K562 (cell line): ENCODE measurements around the gene SLC32A1. TPM values are rescaled to one million over a fixed set of nuclear protein-coding genes. Genes with fewer than 3 reads are reported as not detected.

Source experiments
- ATAC-seq: fragments of 200-7000 bp; cut with Tn5 transposase; 3 replicates; pipeline ENCODE4 v1.9.1; 2020; ENCODE audit warnings: moderate library complexity
- BruUV-seq: library from RNA; stranded (reverse); fragments of 400-500 nt; replicated peaks from 2 replicates; lab custom pipeline; 2021; lab: Mats Ljungman, UMichigan
- CTCF ChIA-PET: fragments of 300-600 bp; formaldehyde crosslinking; extraction: SDS; loops from one replicate; lab custom pipeline; 2021; ENCODE audit warnings: low intra/inter-chr PET ratio; lab: Yijun Ruan, JAX
- POLR2A ChIA-PET: fragments of 300-600, 350-650 bp; sonication (Branson Sonifier 250); formaldehyde crosslinking; extraction: SDS; loops from one replicate; lab custom pipeline; 2021; ENCODE audit warnings: antibody characterized with exemption, inconsistent platforms; lab: Yijun Ruan, JAX
- DNase-seq, 4 experiments: peaks; one replicate each; pipeline versions ENCODE4 v3.0.0 to v3.0.0-alpha.2; 2011 to 2018; ENCODE audit warnings: low spot score in 3 of 4, mixed read lengths in 3 of 4; ENCODE audit errors: extremely low read depth in 1 of 4
- FAIRE-seq: peaks from 2 replicates; lab custom pipeline; 2011; peaks lifted over from hg19 to GRCh38; lab: Jason Lieb, UNC
- H2AFZ ChIP-seq: 2 replicates; pipeline ENCODE4 v1.6.0; 2011; ENCODE audit warnings: low read depth, low read length, control low read depth, inconsistent platforms
- H3K27ac ChIP-seq: fragments of 200-600 bp; 3 replicates; pipeline ENCODE4 v1.8.0; 2011; ENCODE audit warnings: low read depth, mild to moderate bottlenecking, control low read depth, inconsistent platforms, low read length, moderate library complexity, mixed read lengths; ENCODE audit errors: extremely low read depth
- H3K27me3 ChIP-seq, 2 experiments: fragments of 300-600 bp in 1 of 2; 2 replicates in 1 of 2; 3 replicates in 1 of 2; pipeline versions ENCODE4 v1.6.0 to v1.8.0; 2011; ENCODE audit warnings: inconsistent platforms in 2 of 2, low read length in 2 of 2, mild to moderate bottlenecking in 1 of 2, mixed read lengths in 1 of 2, moderate library complexity in 1 of 2; ENCODE audit not compliant: control insufficient read depth in 2 of 2, insufficient read depth in 2 of 2
- H3K36me3 ChIP-seq: fragments of 300-600 bp; 3 replicates; pipeline ENCODE4 v1.8.0; 2011; ENCODE audit warnings: mild to moderate bottlenecking, low read length, inconsistent platforms; ENCODE audit not compliant: control insufficient read depth, insufficient read depth
- H3K4me1 ChIP-seq, 2 experiments: fragments of 200-600 bp in 1 of 2; replicated peaks in 1 of 2; 2 replicates in 1 of 2; 3 replicates in 1 of 2; pipeline versions ENCODE4 v1.5.1 to v1.8.0; 2011; ENCODE audit warnings: inconsistent platforms in 2 of 2, low read length in 2 of 2, mild to moderate bottlenecking in 1 of 2, mixed read lengths in 1 of 2, moderate library complexity in 1 of 2; ENCODE audit not compliant: control insufficient read depth in 2 of 2, insufficient read depth in 2 of 2
- H3K4me2 ChIP-seq: 2 replicates; pipeline ENCODE4 v1.6.1; 2011; ENCODE audit warnings: low read length, control low read depth, inconsistent platforms, mixed read lengths; ENCODE audit not compliant: insufficient read depth
- H3K4me3 ChIP-seq: fragments of 200-600 bp; sonication (generic), shearing (Covaris generic); 2 replicates; pipeline ENCODE4 v1.5.1; 2016; ENCODE audit warnings: control low read depth, inconsistent platforms
- H3K79me2 ChIP-seq: fragments of 200-600 bp; 3 replicates; pipeline ENCODE4 v1.8.0; 2011; ENCODE audit warnings: low read length, inconsistent platforms; ENCODE audit not compliant: control insufficient read depth, insufficient read depth
- H3K9ac ChIP-seq, 2 experiments: 2 replicates each; pipeline versions ENCODE4 v1.6.0 to v1.6.1; 2011; ENCODE audit warnings: low read depth in 2 of 2, low read length in 2 of 2, control low read depth in 1 of 2, inconsistent platforms in 1 of 2, mild to moderate bottlenecking in 1 of 2, mixed read lengths in 1 of 2; ENCODE audit not compliant: insufficient read depth in 1 of 2
- H3K9me1 ChIP-seq: one replicate; pipeline ENCODE4 v1.6.0; 2011; ENCODE audit warnings: inconsistent platforms, mild to moderate bottlenecking, low read length, moderate library complexity; ENCODE audit not compliant: control insufficient read depth, insufficient read depth
- H3K9me3 ChIP-seq: replicated peaks from 2 replicates; pipeline ENCODE4 v1.5.1; 2011; ENCODE audit warnings: low read depth, low read length, inconsistent platforms; ENCODE audit not compliant: control insufficient read depth, insufficient read depth
- H4K20me1 ChIP-seq: replicated peaks from 2 replicates; pipeline ENCODE4 v1.6.1; 2011; ENCODE audit warnings: low read length, inconsistent platforms, mixed read lengths; ENCODE audit not compliant: control insufficient read depth, insufficient read depth
- AFF1 ChIP-seq, 2 experiments: fragments of 450-650 bp; IDR thresholded peaks; 2 replicates each; pipeline ENCODE4 v1.6.1; 2018; ENCODE audit warnings: mild to moderate bottlenecking in 2 of 2, low read depth in 1 of 2; ENCODE audit not compliant: partially characterized antibody in 2 of 2
- ARID4B ChIP-seq: sonication (generic); formaldehyde crosslinking; IDR thresholded peaks from 2 replicates; pipeline ENCODE4 v1.8.0; 2022; ENCODE audit warnings: mild to moderate bottlenecking, missing genetic modification reagents
- ATF4 ChIP-seq: fragments of 450-650 bp; formaldehyde crosslinking; IDR thresholded peaks from 2 replicates; pipeline ENCODE4 v1.4.0; 2022; ENCODE audit warnings: mild to moderate bottlenecking, moderate library complexity
- ELF4 ChIP-seq: fragments of 450-650 bp; formaldehyde crosslinking; IDR thresholded peaks from 2 replicates; pipeline ENCODE4 v1.4.0; 2022; ENCODE audit warnings: missing genetic modification characterization
- FOXP1 ChIP-seq: sonication (generic); formaldehyde crosslinking; IDR thresholded peaks from 2 replicates; pipeline ENCODE4 v1.8.0; 2022; ENCODE audit warnings: mild to moderate bottlenecking, missing genetic modification reagents
- MAFK ChIP-seq: IDR thresholded peaks from 2 replicates; pipeline ENCODE4 v1.6.1; 2011; ENCODE audit warnings: low read length, improper control_type of control experiment
- YBX1 ChIP-seq: fragments of 450-650 bp; IDR thresholded peaks from 2 replicates; pipeline ENCODE4 v1.7.1; 2016; ENCODE audit warnings: mild to moderate bottlenecking
- ZNF24 ChIP-seq: fragments of 450-650 bp; IDR thresholded peaks from 2 replicates; pipeline ENCODE4 v1.6.1; 2016
- ZNF263 ChIP-seq: sonication (generic); formaldehyde crosslinking; IDR thresholded peaks from 2 replicates; pipeline ENCODE4 v1.8.0; 2022; ENCODE audit warnings: mild to moderate bottlenecking, missing genetic modification reagents, borderline replicate concordance
- WGBS: fragments of 100-300 bp; shearing (Covaris generic); methylation state at CpG from one replicate; pipeline ENCODE4 v1.1.6; 2016; ENCODE audit warnings: low coverage, mixed read lengths; ENCODE audit not compliant: insufficient coverage; ENCODE audit errors: missing lambda C conversion rate; 5-methylcytosine and 5-hydroxymethylcytosine counted together
- in situ Hi-C: fragments of 300-500 bp; cut with MboI; formaldehyde crosslinking; loops from 4 replicates; pipeline ENCODE4 v1.15.0; 2018; ENCODE audit warnings: inconsistent platforms, mixed read lengths
- intact Hi-C: fragments of 100-400 bp; cut with micrococcal nuclease; formaldehyde crosslinking; loops from 2 replicates; pipeline ENCODE4 v1.14.2; 2022
- polyA plus RNA-seq, 8 experiments: library from polyadenylated mRNA; depleted of rRNA in 4 of 8; stranded (reverse) in 5 of 8; unstranded in 3 of 8; fragments of >200 nt; fragmentation: Nextera tagmentation in 2 of 8; fragmentation: Illumina TruSeq in 1 of 8; extraction: Ambion mirVana in 2 of 8; extraction: Trizol in 1 of 8; gene quantifications; 2 replicates each; pipeline versions ENCODE4 v1.2.1 to v1.2.3, GENCODE V29; 2011 to 2014; ENCODE audit warnings: inconsistent platforms in 1 of 8, missing spikeins in 1 of 8
- total RNA-seq, 7 experiments: library from RNA; depleted of rRNA in 6 of 7; stranded (reverse); fragments of >200 nt in 6 of 7; fragmentation: Illumina TruSeq in 2 of 7; extraction: Trizol in 2 of 7; gene quantifications; 2 replicates each; pipeline versions ENCODE4 v1.2.1 to v1.2.3, GENCODE V29; 2011 to 2021; ENCODE audit warnings: low replicate concordance in 1 of 7

SLC32A1 gene
- total and polyA plus RNA-seq, 9 of the 15 experiments (the other 6 are each of a cell fraction or from before 2014, with no cell fraction given), result not detected

GRCh38 chr20:38685271-38685670 lies 39.0 kb upstream of the SLC32A1 start (continued):
- TF ChIP-seq ELF4 (CRISPR knock-in tag) (no peak), MAFK (no peak), ATF4 (CRISPR knock-in tag) (no peak), ZNF24 (no peak)

- WGBS, result 2% methylated on average over 14 of the region's 14 CpGs
- DNase-seq (peak; percentile 55 to 67 (median 64)), FAIRE-seq (peak; percentile 79), ATAC-seq (peak; percentile 81)
- no peaks in the 10 kb centered on the region for H3K9me3 ChIP-seq
- H3K4me3 ChIP-seq, result no peak overlapping the region
- no peaks in the 10 kb centered on the region for H3K79me2 ChIP-seq
- POLR2A ChIA-PET, result interaction anchor here (1.0 to 1.2 kb wide), 2 partner anchors 12 to 31 kb away, joined by 3 read pairs; no protein-coding TSS in a partner anchor
- H3K36me3 ChIP-seq, result no peaks in the 10 kb centered on the region
- no peaks in the 10 kb centered on the region for H4K20me1 ChIP-seq
- H2AFZ ChIP-seq, result no peak overlapping the region
- H3K4me1 ChIP-seq, result peaks cover 0 to 2% of the 10 kb centered on the region in 2 experiments; a peak in 1 of 5 replicates
- H3K9me1 ChIP-seq, result no peaks in the 10 kb centered on the region
- H3K9ac ChIP-seq, result no peak overlapping the region
- no peak overlapping the region for H3K4me2 ChIP-seq
- in situ Hi-C loops (no loop called here), intact Hi-C loops (no loop called here)
- no peaks in the 10 kb centered on the region; a peak in 1 of 5 replicates for H3K27me3 ChIP-seq
- BruUV-seq, result no TSS peak
- CTCF ChIA-PET, result no interaction called here
- no peak overlapping the region for H3K27ac ChIP-seq
- no peak for TF ChIP-seq YBX1
- TF ChIP-seq ARID4B, result 0 out of 2 replicates have a peak, but pooled peaks have one; percentile 25
- peak; percentile 51; the same call in 1 of the 2 replicates for TF ChIP-seq ZNF263 (CRISPR knock-in tag)
- peak in 1 of 2 experiments; percentile 93 for TF ChIP-seq AFF1 (IDR thresholded peaks at IDR 0.05; ENCODE audit: low read depth in 1 of 2, partially characterized antibody in 2 of 2)
- peak; percentile 63; the same call in 1 of the 2 replicates for TF ChIP-seq FOXP1
Observed at GRCh38 chr20:38685853-38686473, 38.3 kb upstream of the SLC32A1 start.
